ENCODE measurements around the gene PRKAR1A.
A peak's percentile ranks its signal among the peaks of the same experiment; 100 is the strongest.

Gene PRKAR1A

DNA sequence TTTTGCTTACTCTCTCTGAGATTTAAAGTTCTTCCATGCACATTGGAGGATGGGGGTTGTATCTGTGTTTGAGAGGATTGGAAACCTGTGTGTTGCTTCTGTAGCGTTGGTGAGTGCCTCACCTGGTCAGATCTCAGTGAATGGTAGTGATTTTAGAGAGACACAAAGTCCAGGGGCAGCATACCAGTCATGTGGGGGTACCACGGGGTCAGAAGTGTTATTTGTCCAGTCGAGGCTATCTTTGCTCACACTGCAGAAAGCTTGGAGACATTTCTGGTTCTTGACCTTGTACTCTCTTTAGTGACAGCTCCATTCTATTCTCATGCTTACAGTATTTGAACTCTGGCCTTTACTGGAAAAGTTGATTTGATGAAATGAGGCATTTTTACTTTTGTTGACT is 23.7 kb downstream of the PRKAR1A start:
- WGBS, result 91% methylated on average over 3 of the region's 3 CpGs
- no peak overlapping the region for H3K18ac ChIP-seq (ENCODE audit: low read depth in 1 of 2, low read length in 2 of 2)
- no peak for DNase-seq
- H2BK5ac ChIP-seq (ENCODE audit: low read depth, low read length, poor library complexity, severe bottlenecking), result no peak overlapping the region
- H3K27me3 ChIP-seq (ENCODE audit: control insufficient read depth in 1 of 2, insufficient read depth in 1 of 2, low read length in 2 of 2), result no peaks in the 10 kb centered on the region
- no peak overlapping the region for H3K4me2 ChIP-seq (ENCODE audit: low read length, poor library complexity, severe bottlenecking)
- H2AFZ ChIP-seq (ENCODE audit: low read depth, low read length), result no peak overlapping the region
- no peak overlapping the region for H3K23ac ChIP-seq (ENCODE audit: low read length in 2 of 2)
- no peak overlapping the region for H2BK15ac ChIP-seq (ENCODE audit: low read depth, poor library complexity, severe bottlenecking)
- H3K4me3 ChIP-seq (ENCODE audit: insufficient read depth in 1 of 2, low read depth in 1 of 2, low read length in 2 of 2), result no peak overlapping the region
- H3K79me1 ChIP-seq (replicated peaks; ENCODE audit: low read length, poor library complexity, severe bottlenecking), result peaks cover 22% of the 10 kb centered on the region
- H3K27ac ChIP-seq (ENCODE audit: low read length, poor library complexity, severe bottlenecking), result no peak overlapping the region
- peaks cover 33 to 90% of the 10 kb centered on the region in 2 experiments for H3K36me3 ChIP-seq (ENCODE audit: control insufficient read depth in 1 of 2, insufficient read depth in 2 of 2, low read depth in 1 of 2, low read length in 2 of 2)
- no peak overlapping the region for H2BK120ac ChIP-seq (ENCODE audit: low read depth, low read length)
- H3K14ac ChIP-seq (ENCODE audit: low read length in 2 of 2), result no peak overlapping the region
- no peak overlapping the region for H2BK12ac ChIP-seq (ENCODE audit: low read length in 2 of 2)
- H3K4me1 ChIP-seq (ENCODE audit: control insufficient read depth, insufficient read depth, low read depth, low read length), result no peaks in the 10 kb centered on the region
- H3K9me3 ChIP-seq (ENCODE audit: control insufficient read depth, low read length), result no peaks in the 10 kb centered on the region
- H4K8ac ChIP-seq (ENCODE audit: low read length), result no peak overlapping the region
- H3K9ac ChIP-seq (ENCODE audit: low read length), result peak overlapping the region; percentile 69
- H2AK5ac ChIP-seq (ENCODE audit: low read length, severe bottlenecking), result no peak overlapping the region
- no peak overlapping the region for H4K91ac ChIP-seq (ENCODE audit: low read length)
- H3K4ac ChIP-seq (ENCODE audit: low read depth in 1 of 2, low read length in 2 of 2), result no peak overlapping the region

DNA sequence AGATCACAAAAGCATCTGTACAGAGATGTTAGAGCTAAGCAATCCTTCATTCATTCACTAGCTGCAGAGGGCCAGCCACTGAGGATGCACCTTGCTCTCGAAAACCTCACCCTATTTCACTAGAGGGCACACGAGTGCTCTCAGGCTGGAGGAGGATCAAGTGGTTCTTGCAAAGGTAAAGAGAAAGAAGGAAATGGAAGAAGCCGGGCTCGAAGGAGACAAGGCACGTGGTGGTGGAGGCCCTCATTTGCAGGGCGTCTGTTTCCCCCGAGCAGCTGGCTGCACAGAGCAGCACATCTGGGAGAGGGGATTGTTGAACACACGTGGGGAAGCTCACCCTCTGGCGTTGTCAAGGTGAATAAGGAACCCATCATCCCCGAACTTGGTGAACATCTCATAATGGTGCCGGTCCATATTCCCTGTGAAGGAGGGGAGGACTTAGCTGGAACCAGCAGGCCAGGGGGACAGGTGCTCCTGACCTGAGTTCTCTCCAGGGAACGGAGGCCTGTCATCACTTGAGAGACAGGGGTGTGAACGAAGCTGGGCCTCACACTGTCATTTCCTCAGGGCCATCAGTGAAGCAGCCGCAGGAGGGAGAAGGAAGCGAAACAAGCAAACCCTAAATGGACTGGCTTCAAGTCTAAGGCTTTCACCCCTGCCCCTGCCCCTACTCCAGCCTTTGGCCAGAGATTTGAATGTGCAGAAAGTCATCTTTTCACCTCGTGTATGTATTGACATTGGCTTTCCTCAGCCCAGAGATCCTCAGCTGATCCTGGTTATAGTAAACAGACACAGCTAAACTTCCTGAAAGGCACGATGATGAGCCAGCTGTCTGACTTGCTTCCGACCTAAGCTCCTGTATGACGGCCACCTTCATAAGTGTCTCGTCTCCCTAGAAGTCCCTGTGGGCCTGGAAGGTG is 27.6 kb downstream of the PRKAR1A start:
- no peak overlapping the region for H3K14ac ChIP-seq (ENCODE audit: low read length in 2 of 2)
- no peak overlapping the region for H3K4ac ChIP-seq (ENCODE audit: low read depth in 1 of 2, low read length in 2 of 2)
- H3K18ac ChIP-seq (ENCODE audit: low read depth in 1 of 2, low read length in 2 of 2), result no peak overlapping the region
- peaks cover 19% of the 10 kb centered on the region for H3K79me1 ChIP-seq (replicated peaks; ENCODE audit: low read length, poor library complexity, severe bottlenecking)
- no peak overlapping the region for H2BK12ac ChIP-seq (ENCODE audit: low read length in 2 of 2)
- H3K4me1 ChIP-seq (ENCODE audit: control insufficient read depth, insufficient read depth, low read depth, low read length), result peaks cover 2% of the 10 kb centered on the region
- H4K8ac ChIP-seq (ENCODE audit: low read length), result no peak overlapping the region
- no peak for DNase-seq
- H3K23ac ChIP-seq (ENCODE audit: low read length in 2 of 2), result no peak overlapping the region
- H3K4me2 ChIP-seq (ENCODE audit: low read length, poor library complexity, severe bottlenecking), result no peak overlapping the region
- H2BK120ac ChIP-seq (ENCODE audit: low read depth, low read length), result no peak overlapping the region
- H3K4me3 ChIP-seq (ENCODE audit: insufficient read depth in 1 of 2, low read depth in 1 of 2, low read length in 2 of 2), result no peak overlapping the region
- H2AK5ac ChIP-seq (ENCODE audit: low read length, severe bottlenecking), result no peak overlapping the region
- H3K27me3 ChIP-seq (ENCODE audit: control insufficient read depth in 1 of 2, insufficient read depth in 1 of 2, low read length in 2 of 2), result no peaks in the 10 kb centered on the region
- H3K9me3 ChIP-seq (ENCODE audit: control insufficient read depth, low read length), result no peaks in the 10 kb centered on the region
- peaks cover 38 to 100% of the 10 kb centered on the region in 2 experiments for H3K36me3 ChIP-seq (ENCODE audit: control insufficient read depth in 1 of 2, insufficient read depth in 2 of 2, low read depth in 1 of 2, low read length in 2 of 2)
- WGBS, result 88% methylated on average over 19 of the region's 20 CpGs
- no peak overlapping the region for H3K9ac ChIP-seq (ENCODE audit: low read length)
- H2AFZ ChIP-seq (ENCODE audit: low read depth, low read length), result no peak overlapping the region
- H2BK5ac ChIP-seq (ENCODE audit: low read depth, low read length, poor library complexity, severe bottlenecking), result no peak overlapping the region
- H2BK15ac ChIP-seq (ENCODE audit: low read depth, poor library complexity, severe bottlenecking), result no peak overlapping the region
- H3K27ac ChIP-seq (ENCODE audit: low read length, poor library complexity, severe bottlenecking), result no peak overlapping the region
- no peak overlapping the region for H4K91ac ChIP-seq (ENCODE audit: low read length)

DNA sequence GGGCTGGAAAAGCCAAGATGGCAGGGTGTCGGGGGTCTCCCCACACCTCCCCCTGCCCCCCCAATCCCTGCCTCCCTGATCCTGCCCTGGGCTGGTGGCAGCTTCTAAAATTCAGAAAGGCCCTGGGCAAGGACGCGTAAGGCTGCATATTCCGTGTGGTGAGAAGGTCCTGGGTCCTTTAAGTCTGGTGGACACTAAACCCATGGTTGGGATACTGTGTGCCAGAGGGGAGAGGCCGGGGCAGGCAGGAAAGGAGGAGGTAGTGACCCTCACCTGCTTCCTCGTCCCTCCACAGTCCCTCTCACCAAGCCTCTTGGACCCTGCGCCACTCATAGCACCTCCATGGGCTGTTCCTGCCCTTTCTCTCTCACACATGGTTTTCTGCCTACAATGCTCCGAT is 28.8 kb downstream of the PRKAR1A start:
- Histone ChIP-seq H2AFZ (ENCODE audit: low read depth, low read length) (no peak overlapping the region), H3K27me3 (ENCODE audit: control insufficient read depth in 1 of 2, insufficient read depth in 1 of 2, low read length in 2 of 2) (no peaks in the 10 kb centered on the region), H3K27ac (ENCODE audit: low read length, poor library complexity, severe bottlenecking) (no peak overlapping the region), H3K23ac (ENCODE audit: low read length in 2 of 2) (no peak overlapping the region), H3K4me2 (ENCODE audit: low read length, poor library complexity, severe bottlenecking) (no peak overlapping the region), H3K18ac (ENCODE audit: low read depth in 1 of 2, low read length in 2 of 2) (no peak overlapping the region), H2BK15ac (ENCODE audit: low read depth, poor library complexity, severe bottlenecking) (no peak overlapping the region), H2BK12ac (ENCODE audit: low read length in 2 of 2) (no peak overlapping the region), H4K8ac (ENCODE audit: low read length) (no peak overlapping the region), H2BK5ac (ENCODE audit: low read depth, low read length, poor library complexity, severe bottlenecking) (no peak overlapping the region), H3K9ac (ENCODE audit: low read length) (no peak overlapping the region), H4K91ac (ENCODE audit: low read length) (no peak overlapping the region), H2AK5ac (ENCODE audit: low read length, severe bottlenecking) (no peak overlapping the region), H3K4me3 (ENCODE audit: insufficient read depth in 1 of 2, low read depth in 1 of 2, low read length in 2 of 2) (no peak overlapping the region), H3K4me1 (ENCODE audit: control insufficient read depth, insufficient read depth, low read depth, low read length) (peaks cover 2% of the 10 kb centered on the region), H3K4ac (ENCODE audit: low read depth in 1 of 2, low read length in 2 of 2) (no peak overlapping the region), H3K14ac (ENCODE audit: low read length in 2 of 2) (no peak overlapping the region), H3K9me3 (ENCODE audit: control insufficient read depth, low read length) (no peaks in the 10 kb centered on the region), H3K36me3 (ENCODE audit: control insufficient read depth in 1 of 2, insufficient read depth in 2 of 2, low read depth in 1 of 2, low read length in 2 of 2) (peaks cover 36 to 98% of the 10 kb centered on the region in 2 experiments), H3K79me1 (replicated peaks; ENCODE audit: low read length, poor library complexity, severe bottlenecking) (peaks cover 13% of the 10 kb centered on the region), H2BK120ac (ENCODE audit: low read depth, low read length) (no peak overlapping the region)
- DNase-seq, result no peak
- WGBS, result 96% methylated on average over 7 of the region's 8 CpGs

DNA sequence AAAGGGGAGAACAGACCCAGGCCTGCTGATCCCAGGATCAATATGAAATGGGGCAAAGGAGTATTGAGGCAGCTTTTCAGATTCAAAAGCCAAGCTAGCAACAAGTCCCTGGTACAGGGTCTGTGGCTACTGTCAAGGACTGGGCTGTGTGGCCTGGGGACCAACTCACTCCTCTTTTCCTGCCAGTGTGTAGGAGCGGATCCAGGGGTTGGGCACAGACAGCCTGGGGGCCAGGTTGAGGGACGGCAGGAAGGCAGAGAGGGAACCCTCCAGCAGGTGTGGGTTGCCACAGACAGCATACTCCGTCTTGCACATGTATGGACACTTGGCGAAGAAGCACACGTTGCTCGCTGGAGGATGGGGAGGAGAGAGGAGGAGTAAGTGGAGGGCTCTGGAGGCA is 29.6 kb downstream of the PRKAR1A start:
- no peak for DNase-seq
- Histone ChIP-seq H3K4me3 (ENCODE audit: insufficient read depth in 1 of 2, low read depth in 1 of 2, low read length in 2 of 2) (no peak overlapping the region), H4K91ac (ENCODE audit: low read length) (no peak overlapping the region), H3K18ac (ENCODE audit: low read depth in 1 of 2, low read length in 2 of 2) (no peak overlapping the region), H3K23ac (ENCODE audit: low read length in 2 of 2) (no peak overlapping the region), H2AFZ (ENCODE audit: low read depth, low read length) (no peak overlapping the region), H3K79me1 (replicated peaks; ENCODE audit: low read length, poor library complexity, severe bottlenecking) (peaks cover 9% of the 10 kb centered on the region), H3K4me2 (ENCODE audit: low read length, poor library complexity, severe bottlenecking) (no peak overlapping the region), H2BK120ac (ENCODE audit: low read depth, low read length) (no peak overlapping the region), H2BK12ac (ENCODE audit: low read length in 2 of 2) (no peak overlapping the region), H4K8ac (ENCODE audit: low read length) (no peak overlapping the region), H3K4me1 (ENCODE audit: control insufficient read depth, insufficient read depth, low read depth, low read length) (peaks cover 2% of the 10 kb centered on the region), H3K9me3 (ENCODE audit: control insufficient read depth, low read length) (peaks cover 2% of the 10 kb centered on the region), H3K27me3 (ENCODE audit: control insufficient read depth in 1 of 2, insufficient read depth in 1 of 2, low read length in 2 of 2) (no peaks in the 10 kb centered on the region), H2AK5ac (ENCODE audit: low read length, severe bottlenecking) (no peak overlapping the region), H3K9ac (ENCODE audit: low read length) (no peak overlapping the region), H2BK5ac (ENCODE audit: low read depth, low read length, poor library complexity, severe bottlenecking) (no peak overlapping the region), H2BK15ac (ENCODE audit: low read depth, poor library complexity, severe bottlenecking) (no peak overlapping the region), H3K14ac (ENCODE audit: low read length in 2 of 2) (no peak overlapping the region), H3K27ac (ENCODE audit: low read length, poor library complexity, severe bottlenecking) (no peak overlapping the region), H3K36me3 (ENCODE audit: control insufficient read depth in 1 of 2, insufficient read depth in 2 of 2, low read depth in 1 of 2, low read length in 2 of 2) (peaks cover 35 to 96% of the 10 kb centered on the region in 2 experiments), H3K4ac (ENCODE audit: low read depth in 1 of 2, low read length in 2 of 2) (no peak overlapping the region)
- WGBS, result 96% methylated on average over 6 of the region's 6 CpGs

Measured in mesenchymal stem cell (in vitro differentiated cells and primary cell).